SH-SY5Y (cell line): Measurements from ENCODE around the gene MANBA.

Source experiments
- GATA2 ChIP-seq: IDR thresholded peaks from 2 replicates; pipeline ENCODE4 v1.6.1; 2011; ENCODE audit warnings: mild to moderate bottlenecking, low read depth, low read length
- GATA3 ChIP-seq: IDR thresholded peaks from 2 replicates; pipeline ENCODE4 v1.6.1; 2011; ENCODE audit warnings: low read depth, mild to moderate bottlenecking, low read length, moderate library complexity

GRCh38 chr4:102781570-102781969 is 20.8 kb upstream of the MANBA start:
- TF ChIP-seq GATA2: no peak
- no peak for TF ChIP-seq GATA3
